SH-SY5Y (cell line): ENCODE results near the gene HSPB7.

Source experiments
- GATA2 ChIP-seq: IDR thresholded peaks from 2 replicates; pipeline ENCODE4 v1.6.1; 2011; ENCODE audit warnings: mild to moderate bottlenecking, low read depth, low read length
- GATA3 ChIP-seq: IDR thresholded peaks from 2 replicates; pipeline ENCODE4 v1.6.1; 2011; ENCODE audit warnings: low read depth, mild to moderate bottlenecking, low read length, moderate library complexity

The HSPB7 gene

DNA sequence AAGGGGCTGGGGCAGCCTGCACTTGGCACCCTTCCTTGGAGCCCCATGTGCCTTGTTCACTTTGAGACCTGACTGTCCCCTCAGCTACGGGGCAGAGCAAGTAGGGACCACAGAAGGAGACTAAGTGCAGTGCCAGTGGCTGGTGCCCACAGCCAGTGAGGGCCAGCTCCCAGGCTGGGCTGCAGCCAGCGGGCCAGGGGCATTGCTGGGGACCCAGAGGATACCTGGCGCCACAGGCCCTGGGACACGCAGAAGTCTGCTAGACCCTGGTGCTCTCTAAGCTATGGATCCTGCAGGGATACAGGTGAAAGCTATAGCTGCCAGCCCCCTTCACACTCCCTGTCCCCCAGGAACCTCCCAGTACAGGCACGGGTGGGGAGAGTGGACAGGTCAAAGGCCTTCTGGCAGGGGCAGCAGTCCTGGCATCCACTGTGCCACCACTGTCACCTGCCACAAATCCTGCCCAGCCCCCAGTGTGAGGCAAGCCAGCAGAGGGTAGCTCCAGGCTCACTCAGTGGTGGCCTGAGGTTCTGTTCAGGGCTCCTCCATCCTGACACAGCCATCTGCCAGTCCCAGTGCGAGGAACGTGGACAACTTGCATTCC lies 5.3 kb upstream of the HSPB7 start:
- TF ChIP-seq GATA3 (no peak), GATA2 (no peak)

DNA sequence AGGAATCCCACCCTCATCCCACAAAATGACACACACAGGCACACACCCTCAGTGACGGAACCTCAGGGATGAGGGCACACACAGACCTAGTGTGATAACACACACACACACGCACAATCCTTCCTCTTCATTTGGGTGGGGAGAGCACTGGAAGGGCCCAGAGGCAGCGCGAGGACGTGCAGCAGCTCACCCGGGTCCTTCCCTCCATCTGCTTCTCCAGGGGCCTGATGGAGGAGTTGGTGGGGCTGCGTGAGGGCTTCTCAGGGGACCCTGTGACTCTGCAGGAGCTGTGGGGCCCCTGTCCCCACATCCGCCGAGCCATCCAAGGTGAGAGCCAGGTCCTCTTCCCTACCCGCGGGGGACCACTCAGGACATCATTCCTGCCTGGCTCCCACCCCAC lies 4.5 kb upstream of the HSPB7 start:
- TF ChIP-seq GATA2 = no peak
- no peak for TF ChIP-seq GATA3

DNA sequence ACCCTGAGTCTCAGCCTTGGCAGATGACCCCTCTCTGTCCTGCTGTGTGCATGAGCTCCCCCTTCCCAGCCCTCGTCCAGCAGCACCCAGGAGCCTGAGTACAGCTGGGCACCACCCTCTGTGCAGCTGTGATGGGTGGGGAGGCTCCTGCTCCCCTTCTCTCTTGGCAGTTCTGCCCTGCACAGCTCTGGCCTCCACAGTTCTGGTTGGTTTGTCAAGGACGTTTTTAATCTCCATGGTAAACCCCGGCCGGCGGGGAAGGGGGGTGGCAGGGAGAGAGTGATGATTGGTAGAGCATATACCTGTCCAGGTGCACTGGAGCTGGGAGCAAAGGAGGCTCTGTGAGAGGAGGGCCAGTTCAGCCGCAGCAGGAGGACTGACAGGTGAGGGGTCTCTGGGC lies 3.8 kb upstream of the HSPB7 start, which contains the start of gene CLCNKA:
Gene CLCNKA (plus strand): TSS at position 356 of the 400 bp plus-strand sequence. CDS start 584 bp downstream, outside the sequence.
- no peak for TF ChIP-seq GATA2
- no peak for TF ChIP-seq GATA3

DNA sequence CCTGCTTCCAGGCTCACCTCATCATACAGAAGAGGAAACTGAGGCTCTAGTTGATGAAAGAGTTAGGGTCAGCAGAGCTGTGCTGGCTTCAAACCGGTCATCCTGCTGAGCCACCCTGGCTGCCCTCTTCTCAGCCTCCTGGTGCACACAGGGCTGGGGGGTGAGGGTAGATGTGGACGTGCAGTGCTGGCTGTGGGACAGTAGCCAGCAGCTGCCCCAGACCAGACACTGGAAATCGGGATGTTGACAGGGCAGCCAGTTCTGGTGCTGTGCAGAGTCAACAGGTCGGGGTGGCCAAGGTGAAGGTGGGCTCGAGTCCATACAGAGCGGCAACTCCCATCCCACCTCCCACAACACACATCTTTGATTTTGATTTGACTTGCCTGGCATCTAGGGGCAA lies 2.5 kb upstream of the HSPB7 start:
- no peak for TF ChIP-seq GATA3
- TF ChIP-seq GATA2 = no peak

DNA sequence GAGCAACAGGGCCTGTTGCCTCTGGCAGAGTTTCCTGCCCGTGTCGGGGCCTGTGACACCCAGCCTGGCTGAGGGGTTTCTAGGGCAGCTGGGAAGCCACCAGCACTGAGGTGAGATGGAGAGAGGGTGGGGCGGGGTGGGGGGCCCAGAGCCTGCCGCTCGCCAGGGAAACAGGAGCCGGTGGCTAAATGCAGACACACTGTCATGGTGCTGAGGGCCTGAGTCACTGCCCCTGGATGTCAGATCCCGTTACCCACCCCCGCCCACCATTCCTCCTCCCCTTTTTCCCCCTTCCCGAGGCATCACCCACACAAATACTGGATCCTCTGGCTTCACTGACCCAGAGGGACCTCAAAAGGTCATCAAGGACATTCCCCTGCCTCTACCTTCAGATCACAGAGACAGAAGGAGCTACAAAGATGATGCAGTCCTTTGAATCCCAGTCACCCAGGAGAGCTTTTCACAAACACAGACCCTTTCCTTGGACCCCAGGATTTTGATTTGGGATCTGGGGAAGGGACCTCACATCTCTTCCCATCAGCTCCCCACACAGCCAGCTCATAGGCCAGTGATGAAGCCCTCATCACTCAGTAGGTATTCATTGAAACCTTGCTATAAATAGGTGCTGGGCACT lies 1.9 kb upstream of the HSPB7 start:
- TF ChIP-seq GATA2 = no peak
- TF ChIP-seq GATA3 = no peak

DNA sequence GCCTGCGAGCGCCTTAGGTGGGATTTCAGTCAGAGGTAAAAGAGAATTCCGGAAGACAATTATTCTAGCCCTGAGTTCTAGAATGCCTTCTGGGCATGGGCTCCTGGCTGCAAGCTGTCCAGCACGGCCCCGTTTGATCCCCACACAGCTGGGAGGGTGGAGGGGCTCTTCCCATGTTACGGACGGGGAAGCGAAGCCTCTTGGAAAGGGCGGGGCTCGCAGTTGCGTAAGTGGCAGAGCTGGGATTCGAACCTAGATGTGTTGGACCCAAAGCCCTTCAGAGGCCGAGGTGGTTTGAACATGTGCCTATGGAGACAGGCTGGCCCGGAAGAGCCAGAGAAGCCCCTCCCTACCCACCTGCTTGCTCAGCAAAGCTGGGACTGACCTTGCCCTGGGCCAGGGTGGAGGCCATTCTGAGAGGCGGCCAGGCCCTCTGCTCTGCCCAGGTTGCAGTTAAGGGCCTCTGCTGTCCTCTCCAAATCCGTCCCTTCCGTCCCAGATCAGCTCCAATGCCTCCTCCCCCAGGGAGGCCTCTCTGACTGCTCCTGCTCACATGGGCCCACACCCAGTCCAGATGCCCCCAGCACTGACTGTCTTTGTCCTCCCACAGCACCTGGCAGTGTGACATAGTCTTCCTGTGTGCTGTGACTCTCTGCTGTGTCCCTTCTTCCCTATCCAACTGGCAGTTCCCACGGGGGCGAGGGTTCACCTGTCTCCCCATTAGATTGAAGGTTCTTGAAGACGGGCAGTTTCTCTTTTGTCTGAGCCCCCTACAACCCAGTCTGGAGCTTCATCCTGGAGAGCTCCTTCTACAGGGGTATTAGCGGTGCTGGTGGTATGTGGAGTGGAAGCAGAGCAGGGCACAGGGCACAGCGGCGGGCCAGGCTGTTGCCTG lies 1.2 kb upstream of the HSPB7 start:
- TF ChIP-seq GATA3 (no peak), GATA2 (no peak)

DNA sequence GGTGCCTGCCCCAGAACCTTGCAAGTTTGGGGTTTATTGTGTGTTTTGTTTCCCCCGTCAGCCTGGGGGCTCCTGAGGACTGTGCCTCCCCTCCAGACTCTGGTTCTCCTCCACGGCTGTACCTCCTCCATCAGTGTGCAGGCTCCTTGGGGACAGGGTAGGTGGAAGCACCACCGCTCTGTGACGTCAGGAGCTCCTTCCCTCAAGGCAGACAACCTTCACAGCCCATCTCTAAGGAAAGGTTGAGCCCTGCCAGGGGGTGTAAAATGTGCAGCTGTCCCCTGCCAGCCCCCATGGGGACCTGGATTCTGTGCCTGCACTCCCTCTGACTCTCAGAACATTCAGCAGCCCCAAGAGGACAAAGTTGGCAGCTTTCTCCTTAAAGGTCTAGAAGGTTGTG lies 465 bp upstream of the HSPB7 start:
- TF ChIP-seq GATA3 = no peak
- TF ChIP-seq GATA2 = no peak

DNA sequence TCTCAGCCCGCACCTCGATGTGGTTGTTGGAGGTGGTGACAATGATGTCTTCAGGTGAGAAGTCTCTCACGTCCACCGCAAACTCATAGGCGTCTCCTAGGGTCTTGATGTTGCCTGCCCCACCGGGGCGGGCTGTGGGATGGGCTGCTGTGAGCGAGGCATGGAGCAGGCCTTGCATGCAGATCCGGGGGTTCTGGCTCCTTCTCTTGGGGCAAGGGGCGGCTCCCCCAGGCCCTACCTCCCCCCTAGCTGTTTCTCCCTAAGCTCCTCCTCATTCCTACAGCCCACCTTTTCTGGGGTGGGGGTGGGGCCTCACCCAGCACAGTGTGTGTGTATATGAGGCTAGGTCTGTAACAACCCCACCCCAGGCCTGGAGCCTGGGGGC lies 775 bp downstream of the HSPB7 start:
- TF ChIP-seq GATA2 (no peak), GATA3 (no peak)

DNA sequence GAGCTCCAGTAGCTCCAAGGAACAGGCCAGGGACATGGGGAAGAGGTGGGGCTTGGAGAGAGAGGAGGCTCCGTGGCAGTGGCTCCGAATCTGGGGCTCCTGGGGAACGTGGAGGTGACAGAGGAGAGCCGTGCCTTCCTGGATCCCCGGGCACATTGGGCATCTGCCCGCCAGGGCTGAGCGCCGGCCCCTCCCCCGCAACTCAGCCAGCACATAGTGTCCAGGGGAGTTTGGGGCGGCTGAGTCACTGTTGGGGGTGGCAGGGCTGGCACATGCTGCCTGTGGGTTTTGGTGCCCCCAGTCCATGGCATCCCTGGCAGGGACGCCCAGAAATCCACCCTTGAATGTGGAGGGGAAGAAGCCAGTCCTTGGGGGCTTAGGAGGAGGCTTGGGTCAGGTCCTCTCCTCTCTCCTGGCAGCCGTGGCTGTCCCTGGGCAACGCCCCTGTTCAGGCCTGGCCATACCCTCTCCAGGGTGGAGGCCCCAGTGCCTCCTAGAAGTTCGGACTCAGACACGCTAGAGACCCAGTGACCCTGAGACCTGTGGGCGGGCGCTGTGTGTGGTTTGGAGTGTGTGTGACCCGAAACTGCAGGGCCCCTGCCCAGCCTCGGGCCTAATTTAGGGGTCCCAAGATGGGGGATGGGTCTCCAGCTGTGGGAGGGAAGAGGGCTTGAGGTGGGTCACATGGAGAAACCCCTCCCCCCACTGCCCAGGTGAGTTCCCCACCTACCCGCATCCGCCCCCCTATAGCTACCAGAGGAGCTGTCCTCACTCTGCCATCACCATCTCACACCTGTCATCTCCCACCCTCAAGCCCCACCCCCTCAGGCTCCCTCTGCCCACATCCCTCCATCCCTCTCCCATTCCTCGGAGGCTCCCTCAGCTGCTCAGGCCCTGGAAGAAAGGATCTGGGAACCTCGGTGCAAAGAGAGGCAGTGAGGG lies 1.6 kb downstream of the HSPB7 start:
- TF ChIP-seq GATA3 (no peak), GATA2 (no peak)

DNA sequence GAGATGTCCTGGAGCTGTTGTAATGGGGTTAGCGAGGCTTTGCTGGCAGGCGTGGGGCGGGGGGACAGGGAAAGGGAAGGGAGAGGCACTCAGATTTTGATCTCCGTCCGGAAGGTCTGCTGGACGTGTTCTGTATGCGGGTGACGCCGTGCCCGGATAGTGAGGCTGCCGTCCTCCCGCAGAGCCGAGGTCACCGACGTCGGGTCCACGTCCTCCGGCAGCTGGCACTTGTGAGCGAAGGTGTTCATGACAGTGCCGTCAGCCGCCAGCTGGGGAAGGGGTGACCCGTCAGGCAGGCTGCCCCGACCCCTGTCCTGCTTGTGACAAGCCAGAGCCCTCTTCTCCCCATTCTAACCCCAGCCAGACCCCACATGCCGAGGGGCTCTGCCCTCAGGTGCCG lies 2.4 kb downstream of the HSPB7 start:
- TF ChIP-seq GATA2 = no peak
- no peak for TF ChIP-seq GATA3

DNA sequence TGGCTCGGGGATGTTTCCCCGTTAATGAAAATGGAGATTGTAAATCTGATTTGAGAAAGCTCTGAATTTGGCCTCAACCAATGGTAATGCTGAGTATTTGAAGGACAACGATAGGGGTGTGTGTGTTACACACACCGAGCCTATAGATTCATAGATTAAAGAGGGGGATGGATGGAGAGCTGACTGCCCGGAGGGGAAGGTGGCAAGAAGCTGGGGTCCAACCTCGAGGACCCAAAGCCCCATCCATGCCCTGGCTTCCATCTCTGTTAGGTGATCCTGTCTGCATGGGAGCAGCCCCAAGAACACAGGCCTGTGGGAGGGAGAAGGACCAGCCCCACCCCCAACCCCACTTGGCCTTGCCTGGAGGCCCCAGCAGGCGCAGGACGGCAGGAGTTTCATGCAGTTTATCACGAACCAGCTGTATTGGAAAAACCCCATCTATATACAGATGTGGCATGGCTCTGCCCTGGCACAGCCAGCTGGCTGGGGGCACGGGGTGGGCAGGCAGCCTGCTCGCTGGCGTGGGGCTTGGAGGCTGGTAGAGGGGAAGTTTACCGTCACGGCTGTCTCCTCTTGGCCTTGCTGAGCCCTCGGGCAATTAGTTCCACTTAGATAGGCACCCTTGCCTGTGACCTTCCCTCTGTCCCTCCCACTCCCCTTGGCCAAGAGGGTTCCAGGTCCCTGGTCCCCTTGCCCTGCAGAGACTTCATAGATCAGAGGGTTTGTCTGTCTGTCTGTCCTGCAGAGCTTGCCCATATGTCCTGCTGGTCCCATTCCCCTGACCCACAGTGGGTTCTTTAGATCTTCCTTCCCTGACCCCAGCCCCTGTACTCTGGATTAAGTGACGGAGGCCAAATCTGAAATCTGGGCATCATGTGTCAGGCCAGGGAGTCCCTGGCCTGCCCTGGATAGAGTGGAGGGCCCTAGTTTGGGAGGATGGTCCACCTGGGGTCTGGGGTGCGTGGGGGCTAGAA lies 3.0 kb downstream of the HSPB7 start:
- TF ChIP-seq GATA2 (peak; percentile 70), GATA3 (no peak)

DNA sequence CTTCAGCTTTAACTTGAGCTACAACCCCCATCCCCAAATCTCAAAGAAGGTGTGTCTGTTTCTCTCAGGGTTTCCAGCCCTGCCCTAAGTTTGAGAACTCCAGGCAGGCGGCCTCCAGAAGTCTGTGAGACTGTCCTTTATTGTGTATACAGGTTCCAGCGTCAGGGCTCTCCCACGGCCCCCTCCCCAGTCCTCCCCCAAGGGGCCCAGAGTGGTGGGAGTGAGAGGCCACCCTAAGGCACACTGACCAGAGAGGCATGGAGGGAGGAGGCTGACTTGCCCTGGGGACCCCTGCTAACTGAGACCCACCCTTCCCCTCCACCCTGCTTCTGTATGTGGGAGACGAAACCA lies 4.0 kb downstream of the HSPB7 start:
- TF ChIP-seq GATA3 (no peak), GATA2 (no peak)

DNA sequence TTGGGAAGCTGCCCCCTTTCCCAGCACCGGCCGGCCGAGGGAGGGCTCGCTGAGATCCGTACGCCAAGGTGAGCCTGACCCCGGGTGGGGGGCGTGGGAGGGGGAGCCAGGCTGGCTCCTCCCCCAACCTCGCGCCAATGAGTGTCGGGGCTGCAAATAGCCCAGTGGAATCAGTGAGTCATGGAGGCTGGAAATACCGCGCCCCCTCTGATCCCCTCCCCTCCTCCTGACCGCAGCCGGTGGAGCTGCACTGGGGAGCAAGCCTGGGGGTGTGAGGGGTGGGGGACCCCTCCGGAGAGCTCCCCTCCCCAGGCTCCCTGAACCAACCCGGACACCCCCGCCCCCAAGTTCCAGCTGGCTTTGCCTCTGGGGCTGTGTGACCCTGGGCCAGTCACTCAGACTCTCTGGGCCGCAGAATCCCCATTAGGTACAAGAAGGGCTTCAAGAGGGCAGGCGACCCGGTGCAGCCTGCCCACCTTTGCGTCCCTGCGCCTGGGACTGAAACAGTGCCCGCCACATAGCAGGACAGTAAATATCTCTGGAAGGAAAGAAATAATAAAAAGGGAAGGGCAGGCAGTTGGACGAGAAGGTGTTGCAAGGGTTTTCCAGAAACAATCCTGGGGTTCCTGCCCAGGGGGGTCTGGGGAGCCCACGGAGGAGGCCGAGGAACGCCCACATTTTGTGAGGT lies 4.5 kb downstream of the HSPB7 start:
- TF ChIP-seq GATA3 (no peak), GATA2 (no peak)
